GM19043 (cell line): ENCODE data around the gene NIT2.
A peak's percentile ranks its signal among the peaks of the same experiment; 100 is the strongest.

ENCODE experiments used
- ATAC-seq: cut with Tn5 transposase; IDR thresholded peaks from one replicate; pipeline ENCODE4 v1.9.1; 2021; ENCODE audit warnings: low read depth; ENCODE audit not compliant: unreplicated experiment

NIT2 gene

DNA sequence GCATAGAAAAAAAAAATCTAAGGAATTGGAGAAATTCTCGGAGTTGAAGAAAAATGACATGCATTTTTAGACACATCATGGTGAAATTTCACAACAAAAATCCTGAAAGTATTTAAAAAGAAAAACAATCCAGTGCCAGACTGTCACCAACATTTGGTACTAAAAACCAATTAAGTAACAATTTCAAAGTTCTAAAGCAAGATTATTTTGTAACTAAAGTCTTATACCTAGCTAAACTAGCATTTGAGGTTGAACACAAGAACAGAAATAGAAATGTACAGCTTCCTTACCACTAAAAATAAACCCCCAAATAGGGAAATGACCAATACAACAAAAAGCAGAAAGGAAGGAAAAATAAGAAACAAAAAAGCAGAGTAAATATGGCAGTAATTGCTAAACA is 54.5 kb downstream of the NIT2 start:
- no peak for ATAC-seq

DNA sequence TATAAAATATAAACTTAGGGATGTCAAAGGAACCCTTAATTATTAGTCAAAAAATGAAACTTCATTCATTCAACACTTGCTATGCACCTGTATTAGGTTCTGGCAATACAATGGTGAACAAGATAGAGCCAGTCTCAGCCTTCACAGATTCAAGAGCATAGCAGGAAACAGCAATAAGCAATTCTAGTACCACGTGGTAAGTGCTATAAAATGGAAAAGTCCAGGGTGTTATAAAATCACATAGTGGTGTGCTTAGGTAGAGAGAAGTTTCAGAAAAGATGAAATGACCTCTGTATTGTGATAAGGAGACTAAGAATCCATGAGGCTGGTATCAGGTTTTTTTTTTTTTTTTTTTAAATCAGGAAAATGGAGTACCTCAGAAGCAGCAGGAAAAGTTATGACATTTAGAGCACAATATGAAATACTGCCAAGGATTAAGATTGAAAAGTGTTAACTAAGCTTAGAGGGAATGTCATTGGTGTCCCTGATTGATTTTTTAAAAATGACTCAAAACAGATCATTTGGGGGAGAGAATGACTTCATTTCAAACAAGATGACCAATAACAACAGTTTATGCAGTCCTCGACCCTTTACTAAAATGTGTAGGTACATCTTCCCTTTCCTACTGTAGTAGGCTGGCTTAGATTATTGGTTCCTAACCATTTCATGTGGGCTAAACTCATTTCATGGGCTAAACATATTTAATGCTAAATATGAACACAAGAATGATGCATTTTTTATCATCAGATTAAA is 61.3 kb downstream of the NIT2 start:
- ATAC-seq: no peak

DNA sequence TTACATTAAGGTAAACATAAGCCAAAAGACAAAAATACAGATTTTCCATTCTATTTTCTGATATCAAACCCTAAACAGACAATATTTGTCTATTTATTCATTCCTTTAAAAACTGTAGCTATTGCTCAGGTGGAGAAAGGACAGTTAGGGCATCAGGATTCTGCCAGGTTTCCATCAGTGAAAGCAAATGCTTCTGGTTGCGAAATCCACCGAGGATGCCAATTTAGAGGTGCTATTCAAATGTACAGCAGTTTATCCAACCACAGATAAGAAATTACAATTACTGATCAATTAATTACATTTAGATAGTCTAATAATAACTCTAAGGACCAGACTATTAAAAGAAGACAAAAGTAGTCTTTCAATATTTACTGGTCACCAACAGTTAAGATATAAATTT is 62.4 kb downstream of the NIT2 start:
- no peak for ATAC-seq

DNA sequence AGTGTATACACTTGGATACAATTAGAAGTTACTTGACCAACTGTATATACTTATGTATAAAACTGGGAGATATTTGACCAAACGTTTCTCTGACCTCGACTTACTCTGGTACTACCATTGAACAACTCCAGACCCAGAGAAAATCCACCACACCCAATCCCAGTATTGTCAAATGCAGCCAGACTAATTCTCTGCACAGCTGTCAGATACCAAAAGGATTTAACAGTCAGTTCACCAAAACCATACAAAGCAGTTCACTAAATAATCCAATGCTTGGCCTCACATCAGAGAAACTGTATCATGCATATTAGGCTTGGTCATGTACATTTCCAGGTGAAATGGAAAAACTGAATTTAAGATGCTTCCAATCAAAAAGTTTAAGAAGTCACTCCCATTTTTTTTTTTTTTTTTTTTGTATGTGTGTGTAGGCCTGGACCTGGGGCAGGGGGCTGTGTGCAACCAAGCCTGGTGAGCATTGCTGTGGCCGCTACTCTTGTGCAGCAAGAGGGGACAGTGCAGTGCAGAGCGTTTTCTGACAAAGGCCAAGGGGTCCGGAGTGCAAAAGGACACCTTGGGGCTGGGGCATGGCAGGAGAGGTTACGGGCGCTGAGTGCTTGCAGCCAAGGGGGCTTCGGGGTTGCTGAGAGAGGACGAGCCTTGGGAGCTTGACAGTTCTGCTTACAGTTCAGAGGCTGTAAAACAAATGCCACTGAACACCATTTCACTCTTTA is 64.9 kb downstream of the NIT2 start:
- no peak for ATAC-seq

DNA sequence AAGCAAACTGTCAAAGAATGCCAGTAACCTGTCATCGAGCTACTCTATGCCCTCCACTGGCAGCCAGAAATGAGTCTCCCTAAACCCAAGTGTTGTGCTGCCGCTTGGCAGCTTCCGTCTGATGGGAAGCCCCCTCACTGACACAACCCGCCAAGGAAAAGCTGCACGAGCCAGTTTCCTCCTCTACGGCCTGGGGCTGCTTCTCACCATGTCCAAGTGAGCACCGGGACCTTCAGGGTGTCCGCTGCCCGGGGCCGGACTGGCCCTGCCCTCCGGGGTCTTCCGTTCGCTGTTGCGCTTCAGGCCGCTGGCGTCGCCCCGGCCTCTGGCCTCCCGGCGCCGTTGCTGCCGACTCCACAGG is 65.8 kb downstream of the NIT2 start:
- peak; percentile 6 for ATAC-seq

DNA sequence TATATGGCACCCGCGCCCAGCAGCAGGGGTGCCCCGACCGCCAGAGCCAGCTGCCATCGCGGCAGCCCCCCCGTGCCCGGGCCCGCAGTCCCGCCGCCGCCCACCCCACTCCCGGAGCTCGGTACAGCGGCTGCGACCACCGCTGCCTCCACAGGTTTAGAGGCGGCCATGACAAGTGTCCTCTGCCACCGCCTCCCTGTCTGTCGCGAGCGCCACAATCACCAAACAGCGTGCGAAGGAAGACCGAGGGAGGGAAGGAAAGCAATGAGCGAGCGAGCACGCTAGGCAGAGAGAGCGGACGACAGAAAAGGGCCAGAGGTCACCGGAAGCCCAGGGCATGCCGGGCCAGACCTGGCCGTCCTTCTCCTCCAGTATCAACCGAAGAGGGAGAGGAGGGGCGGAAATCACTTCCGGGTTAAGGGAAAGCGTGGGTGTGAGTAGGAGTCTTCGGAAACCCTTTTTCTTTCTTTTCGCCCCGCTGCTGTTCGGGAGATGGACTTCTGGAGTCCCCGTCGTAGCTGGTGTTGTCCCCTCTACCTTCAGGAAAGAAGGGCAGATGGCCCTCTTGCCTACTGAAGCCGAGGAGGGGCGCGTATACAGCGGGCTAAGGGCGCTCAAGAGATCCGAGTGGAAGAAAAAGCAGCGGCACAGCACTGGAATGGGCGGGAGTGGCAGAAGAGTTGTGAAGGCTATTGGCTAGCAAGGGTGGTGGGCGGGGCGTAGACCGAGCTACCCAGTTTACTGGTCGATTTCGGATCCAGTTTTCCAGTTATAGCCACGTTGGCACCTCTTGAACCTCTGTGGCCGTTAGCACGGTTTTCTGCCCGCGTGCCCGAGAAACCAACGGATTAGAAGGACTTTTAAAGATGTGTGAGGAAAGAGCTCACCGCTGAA is 66.5 kb downstream of the NIT2 start, which contains the start of the genes LNP1 and TOMM70:
LNP1 (plus strand) TSS at position 760 of the 894 bp plus-strand sequence. CDS start 28,191 bp downstream, outside the sequence.
TOMM70 (minus strand) TSS at position 310 of the 894 bp plus-strand sequence; CDS start at position 170, 140 bp downstream.
- peak; percentile 85 for ATAC-seq

DNA sequence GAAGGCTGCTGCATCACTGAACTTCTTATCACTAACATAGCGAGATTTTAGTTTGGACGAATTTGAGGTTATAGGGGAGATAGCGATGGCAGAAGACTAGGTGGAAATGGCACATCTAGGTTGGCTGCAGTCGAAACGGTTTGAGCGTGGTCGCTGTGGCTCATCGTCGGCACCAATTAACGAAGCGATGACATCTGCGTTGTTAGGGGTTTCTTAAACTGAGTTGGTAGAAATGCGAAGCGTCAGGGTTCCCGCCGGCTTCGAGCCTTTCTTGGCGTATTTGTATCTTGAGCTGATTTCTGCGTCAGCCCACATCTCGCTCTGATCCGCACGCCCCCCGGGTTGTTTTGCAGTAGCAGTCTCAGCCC is 67.1 kb downstream of the NIT2 start:
- ATAC-seq: peak; percentile 8

DNA sequence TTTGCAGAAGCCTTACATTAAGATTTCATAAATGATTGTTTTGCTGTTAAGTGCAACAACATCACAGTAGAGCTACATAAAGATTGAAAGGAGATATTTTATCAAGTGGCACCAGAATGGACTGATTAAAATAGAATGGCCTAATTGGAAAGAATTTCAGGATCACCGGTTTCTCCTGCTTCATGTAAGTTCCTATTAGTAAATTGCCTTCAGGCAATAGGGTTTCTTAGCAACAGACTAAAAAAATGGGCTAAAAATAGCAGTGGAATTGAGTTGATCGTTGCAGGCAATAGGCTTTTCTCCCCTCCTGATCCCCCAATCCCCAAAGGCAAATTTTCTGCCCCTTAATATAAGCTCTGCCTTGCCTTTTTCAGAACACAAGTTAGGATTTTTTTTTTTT is 67.7 kb downstream of the NIT2 start:
- ATAC-seq: no peak

DNA sequence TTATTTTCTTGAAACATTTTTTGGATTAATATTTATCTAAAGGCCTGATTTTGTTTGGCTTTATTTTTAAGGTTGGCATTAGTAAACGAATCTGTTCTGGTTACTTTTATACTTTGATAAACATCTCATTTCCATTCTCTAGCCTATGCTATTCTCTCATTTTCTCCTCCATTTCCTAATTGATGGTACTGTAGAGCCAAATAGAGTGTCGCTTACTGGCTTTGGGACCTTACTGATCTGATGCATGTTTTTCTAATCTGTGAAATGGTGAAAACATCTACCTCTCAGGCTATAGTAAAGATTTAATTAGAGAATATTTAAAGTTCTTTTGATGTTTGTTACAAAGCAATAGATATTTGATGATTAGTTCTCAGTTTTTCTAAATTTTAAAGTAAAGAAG is 68.3 kb downstream of the NIT2 start:
- ATAC-seq: no peak

DNA sequence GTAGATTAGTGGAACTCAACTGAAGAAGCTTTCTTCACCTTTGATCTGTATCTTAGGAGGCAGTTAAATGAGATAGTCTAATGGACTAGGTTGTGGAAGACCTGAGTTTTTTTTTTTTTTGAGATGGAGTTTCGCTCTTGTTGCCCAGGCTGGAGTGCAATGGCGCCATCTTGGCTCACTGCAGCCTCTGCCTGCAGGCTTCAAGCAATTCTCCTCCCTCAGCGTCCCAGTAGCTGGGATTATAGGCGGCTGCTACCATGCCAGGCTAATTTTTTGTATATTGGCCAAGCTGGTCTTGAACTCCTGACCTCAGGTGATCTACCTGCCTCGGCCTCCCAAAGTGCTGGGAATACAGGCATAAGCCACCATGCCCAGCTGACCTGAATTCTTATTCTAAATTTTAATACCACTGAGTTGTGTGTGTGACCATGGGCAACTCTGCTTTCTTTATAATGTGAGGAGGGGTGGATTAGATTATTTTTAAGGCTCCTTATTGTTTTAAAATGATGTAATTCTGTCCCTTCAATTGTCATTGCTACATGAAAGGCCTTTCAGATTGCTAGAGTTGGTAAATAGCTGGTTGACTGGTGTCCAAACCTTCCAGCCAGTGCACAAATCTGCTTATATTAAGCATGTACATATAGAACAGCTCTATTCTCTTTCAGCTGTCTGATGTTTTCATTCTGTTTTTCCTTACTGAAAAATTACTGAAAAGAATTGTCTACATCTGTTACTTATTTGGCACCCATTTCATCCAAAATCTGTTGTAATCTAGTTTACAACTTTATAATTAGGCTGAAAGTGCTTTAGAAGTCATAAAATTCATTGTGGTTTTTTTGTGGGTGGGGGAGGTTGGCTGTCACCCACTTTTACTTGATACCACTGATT is 69.0 kb downstream of the NIT2 start:
- ATAC-seq: no peak

DNA sequence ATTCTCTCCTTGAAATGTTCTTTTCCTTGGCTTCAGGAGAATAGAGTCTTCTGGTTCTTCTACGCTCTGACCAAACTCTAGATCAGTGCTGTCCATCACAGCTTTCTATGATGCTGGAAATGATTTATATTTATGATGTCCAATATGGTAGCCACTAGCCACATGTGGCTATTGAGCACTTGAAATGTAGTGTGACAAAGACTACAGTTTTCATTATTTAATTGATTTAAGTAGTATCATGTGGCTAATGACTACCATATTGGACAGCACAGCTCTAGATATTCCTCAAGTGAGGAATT is 69.6 kb downstream of the NIT2 start:
- no peak for ATAC-seq

DNA sequence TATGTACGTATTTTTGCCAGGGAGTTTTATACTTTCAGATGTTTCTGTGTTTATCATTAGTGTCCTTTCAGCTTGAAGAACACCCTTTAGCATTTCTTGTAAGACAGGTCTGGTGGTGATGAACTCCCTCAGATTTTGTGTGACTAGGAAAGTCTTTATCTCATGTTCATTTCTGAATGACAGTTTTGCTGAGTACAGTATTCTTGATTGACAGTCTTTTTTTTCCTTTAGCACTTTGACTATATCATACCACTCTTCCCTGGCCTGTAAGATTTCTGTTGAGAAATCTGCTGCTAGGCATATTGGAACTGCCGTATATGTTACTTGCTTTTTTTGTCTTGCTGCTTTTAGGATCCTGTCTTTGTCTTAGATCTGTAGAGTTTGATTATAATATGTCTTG is 72.6 kb downstream of the NIT2 start:
- ATAC-seq: no peak

DNA sequence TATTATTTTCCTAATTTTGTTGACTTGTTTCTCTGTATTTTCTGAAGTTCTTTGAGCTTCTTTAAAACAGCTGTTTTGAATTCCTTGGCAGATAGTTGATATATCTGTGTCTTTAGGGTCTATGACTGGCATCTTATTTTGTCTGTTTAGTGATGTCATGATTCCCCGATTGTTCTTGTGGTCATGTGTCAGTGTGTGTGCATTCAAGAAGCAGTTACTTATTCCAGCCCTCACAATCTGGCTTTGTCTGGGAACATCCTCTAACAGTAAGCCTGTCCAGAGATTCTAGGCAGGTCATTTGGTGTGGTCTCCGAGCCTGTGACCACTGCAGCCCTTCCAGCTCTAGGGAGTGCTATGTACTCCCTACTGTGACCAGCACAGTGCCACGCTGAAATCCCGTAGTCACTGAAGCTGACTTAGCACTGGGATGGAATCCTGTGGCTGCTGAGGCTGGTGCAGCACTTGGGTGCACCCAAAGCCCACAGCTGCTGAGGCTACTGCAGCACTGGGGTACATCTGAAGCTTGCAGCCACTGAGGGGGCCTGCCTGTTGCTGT is 73.5 kb downstream of the NIT2 start:
- ATAC-seq: no peak
